Cortex of kidney (tissue), 1 donor: ENCODE measurements around the gene HIF3A.
"Not testable (repeated sequence)": the region's sequence is repeated elsewhere in the genome, so short reads cannot be mapped to it uniquely, and the experiment has no call there.

Source experiments
- DNase-seq: peaks from one replicate; lab custom pipeline; 2025; lab: John Stamatoyannopoulos, UW

HIF3A gene

DNA sequence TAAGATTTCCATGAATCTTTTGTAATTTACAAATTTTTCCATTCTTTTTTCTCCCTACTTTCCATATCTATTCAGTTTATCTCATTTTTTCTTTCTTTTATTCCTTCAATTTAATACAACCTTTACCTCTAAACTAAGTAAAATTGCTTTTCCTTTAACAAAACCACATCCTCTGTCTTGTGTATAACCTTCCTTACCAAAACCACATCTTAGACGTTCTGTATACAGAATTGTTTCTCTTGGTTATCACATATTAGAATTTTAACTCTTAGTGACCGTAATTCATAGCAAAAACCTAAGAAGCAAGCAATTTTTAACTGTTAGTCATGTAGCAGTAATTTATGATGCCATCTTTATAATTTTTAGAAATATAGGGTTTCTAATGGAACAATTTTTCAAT lies 65.1 kb downstream of the HIF3A start:
- DNase-seq, result no peak

DNA sequence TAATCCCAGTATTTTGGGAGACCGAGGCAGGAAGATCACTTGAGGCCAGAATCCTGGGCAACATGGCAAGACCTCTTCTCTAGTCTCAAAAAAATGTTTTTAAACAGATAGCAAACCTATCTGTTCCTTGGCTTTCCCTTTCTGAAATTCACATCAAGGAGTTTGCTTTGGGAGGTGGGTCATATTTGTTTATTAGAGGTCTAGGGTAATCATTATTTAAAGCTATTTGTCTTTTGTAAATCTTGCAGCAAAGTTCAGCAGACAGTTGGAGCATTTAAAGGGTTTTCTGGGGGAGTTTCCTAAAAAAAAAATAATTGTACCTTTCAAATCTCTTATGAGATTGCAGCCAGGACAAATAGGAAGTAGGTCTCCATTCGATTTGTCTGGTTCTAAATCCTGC lies 67.5 kb downstream of the HIF3A start:
- DNase-seq, result no peak

GRCh38 chr19:46365561-46365960 lies 68.7 kb downstream of the HIF3A start:
- DNase-seq, result no peak

DNA sequence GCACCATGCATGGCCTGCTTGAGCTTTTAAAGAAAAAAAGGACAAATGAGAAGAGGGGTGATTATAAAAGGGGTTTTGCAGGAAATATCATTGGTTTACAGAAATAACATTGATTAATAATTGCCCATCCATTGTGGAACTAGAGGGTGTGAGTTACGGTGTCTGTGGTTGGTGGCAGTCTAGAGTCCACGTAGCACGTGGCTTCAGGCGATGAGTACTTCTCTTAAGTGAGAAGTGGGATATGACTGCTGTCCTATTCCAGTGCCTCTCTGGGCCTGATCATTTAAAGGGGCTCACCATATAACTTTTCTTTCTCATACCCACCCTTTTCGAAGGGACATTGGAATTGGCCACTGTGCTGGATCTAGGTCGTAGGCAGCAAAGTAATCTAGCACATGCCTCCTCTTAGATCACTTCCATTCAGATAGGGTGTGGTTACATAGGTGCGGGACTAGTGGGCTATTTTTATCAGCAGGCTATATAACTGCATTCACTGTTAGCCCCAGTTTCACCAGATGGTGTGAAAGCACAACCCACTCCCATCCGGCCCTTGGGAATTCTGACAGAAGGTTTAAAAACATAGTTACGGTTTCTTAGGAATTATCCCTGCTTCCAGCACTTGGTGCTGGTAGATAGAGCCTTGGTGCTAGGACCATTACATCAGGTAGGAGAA lies 69.9 kb downstream of the HIF3A start:
- DNase-seq, result no peak

DNA sequence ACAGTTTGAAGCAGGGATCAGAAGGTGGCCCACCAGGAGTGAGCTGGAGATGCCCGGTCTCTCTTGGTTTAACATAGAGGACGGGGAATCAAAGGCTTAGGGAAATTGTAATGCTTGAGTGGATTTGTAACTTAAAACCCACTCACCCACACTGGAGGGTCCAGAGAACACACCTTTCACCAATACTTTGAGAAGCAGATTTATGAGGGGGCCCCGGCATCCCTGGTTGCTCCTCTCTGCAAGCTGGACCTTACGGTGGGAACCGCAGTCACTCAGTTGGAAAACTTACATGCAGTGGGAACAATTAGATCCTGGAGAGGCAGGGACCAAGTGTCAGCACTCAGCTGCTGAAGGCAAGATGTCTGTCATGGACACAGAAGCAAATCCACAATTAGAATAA lies 70.6 kb downstream of the HIF3A start:
- no peak for DNase-seq

- DNase-seq, result no peak
Measured at GRCh38 chr19:46368116-46368515, 71.3 kb downstream of the HIF3A start.

DNA sequence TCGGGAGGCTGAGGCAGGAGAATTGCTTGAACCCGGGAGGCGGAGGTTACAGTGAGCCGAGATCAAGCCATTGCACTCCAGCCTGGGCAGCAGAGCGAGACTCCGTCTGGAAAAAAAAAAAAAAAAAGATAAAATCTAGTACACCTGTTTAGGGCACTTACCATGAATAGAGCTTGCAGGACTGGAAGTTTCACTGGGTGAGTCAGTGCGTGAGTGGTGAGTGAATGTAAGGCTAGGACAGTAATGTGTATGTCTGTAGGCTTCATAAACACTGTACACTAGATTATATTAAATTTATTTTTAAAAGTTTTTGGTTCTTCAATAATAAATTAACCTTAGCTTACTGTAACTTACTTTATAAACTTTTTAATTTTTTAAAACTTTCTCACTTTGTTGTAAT lies 73.0 kb downstream of the HIF3A start:
- no peak for DNase-seq

DNA sequence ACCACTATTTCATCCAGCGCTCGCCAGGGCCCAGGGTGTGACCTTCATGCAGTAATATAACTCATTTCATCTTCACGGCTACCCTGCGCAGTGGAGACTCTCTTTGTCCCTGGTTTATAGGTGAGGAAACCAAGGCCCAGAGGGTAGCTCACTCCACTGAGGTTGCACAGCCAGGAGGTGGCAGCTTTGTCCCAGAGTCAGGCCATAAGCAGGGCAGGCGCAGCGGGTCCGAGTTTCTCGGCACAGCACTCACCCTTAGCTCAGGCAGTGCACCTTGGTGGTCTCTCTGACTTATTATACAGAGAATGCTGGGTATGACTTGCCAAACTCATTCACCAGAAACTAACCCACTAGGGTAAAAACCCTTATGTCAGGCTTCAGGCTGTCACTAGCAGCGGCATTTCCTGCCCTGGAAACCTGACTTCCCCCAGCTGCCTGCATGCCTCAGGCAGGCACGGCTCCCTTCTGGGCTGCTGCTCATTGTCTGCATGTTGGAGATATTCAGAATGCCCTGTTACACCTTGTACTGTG lies 74.6 kb downstream of the HIF3A start:
- DNase-seq, result no peak

- no peak for DNase-seq
Measured at GRCh38 chr19:46372901-46373490, 76.2 kb downstream of the HIF3A start.

DNA sequence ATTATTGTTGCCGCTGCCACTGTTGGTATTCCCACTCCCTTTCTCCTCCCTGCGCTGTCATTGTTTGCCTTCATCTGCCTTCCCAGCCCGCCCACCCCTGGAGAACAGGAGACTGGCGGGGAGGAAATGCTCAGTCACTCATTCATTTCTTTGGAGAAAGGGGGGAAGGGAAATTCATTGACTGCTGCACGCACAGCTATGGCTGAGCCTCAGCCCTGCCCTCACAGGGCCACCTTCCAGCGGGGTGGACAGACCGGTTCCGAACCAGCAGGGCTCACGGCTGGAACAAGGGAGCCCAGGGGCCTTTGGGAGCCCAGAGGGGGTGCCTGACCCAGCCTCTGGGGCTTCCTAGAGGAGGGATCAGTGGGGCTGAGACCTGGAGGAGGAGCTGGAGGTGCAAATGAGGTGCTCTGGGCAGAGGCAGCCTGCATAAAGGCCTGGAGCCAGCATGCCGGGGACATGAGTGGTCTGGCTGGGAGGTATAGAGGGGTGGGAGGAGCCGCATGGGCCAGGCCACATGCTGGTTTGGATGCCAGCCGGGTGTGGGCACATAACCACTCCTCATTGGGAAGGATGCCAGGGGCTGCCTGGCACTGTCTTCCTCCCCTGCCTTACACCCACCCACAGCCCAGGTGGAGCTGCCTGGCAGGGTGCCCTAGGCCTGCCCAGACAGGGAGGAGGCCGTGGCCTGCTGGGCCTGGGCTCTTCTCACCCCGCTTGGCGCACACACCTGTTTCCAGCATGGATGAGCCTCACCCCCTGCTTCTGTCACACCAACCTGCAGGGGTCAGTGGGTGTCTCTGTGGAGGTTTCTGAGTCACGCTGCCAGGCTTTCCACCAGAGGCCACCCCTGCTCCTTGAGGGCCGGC lies 76.9 kb downstream of the HIF3A start:
- DNase-seq, result no peak

GRCh38 chr19:46374536-46375475 lies 78.0 kb downstream of the HIF3A start:
- DNase-seq, result no peak

DNA sequence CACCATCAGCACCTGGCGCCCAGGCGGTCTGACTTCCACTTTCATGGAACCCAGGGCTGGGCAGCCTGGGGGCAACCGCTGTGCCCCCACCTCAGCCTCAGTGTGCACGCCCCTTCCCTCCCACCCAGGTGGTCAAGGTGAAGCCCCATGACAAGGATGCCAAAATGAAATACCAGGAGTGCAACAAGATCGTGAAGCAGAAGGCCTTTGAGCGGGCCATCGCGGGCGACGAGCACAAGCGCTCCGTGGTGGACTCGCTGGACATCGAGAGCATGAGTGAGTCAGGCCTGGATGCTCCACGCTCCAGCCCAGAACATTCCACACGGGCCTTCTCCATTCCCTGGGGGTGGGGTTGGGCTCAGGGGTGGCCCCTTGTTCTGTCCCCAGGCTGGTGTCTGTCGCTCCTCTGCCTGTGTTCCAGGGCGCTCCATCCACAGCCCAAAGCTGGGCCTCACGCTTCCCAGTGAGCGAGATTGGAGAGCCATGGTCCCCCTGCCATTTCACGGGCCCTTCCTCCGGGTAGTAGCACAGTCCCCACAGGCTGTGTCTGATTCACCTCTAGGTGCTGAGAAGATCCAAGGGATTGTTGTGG lies 78.7 kb downstream of the HIF3A start:
- not testable (repeated sequence) for DNase-seq

DNA sequence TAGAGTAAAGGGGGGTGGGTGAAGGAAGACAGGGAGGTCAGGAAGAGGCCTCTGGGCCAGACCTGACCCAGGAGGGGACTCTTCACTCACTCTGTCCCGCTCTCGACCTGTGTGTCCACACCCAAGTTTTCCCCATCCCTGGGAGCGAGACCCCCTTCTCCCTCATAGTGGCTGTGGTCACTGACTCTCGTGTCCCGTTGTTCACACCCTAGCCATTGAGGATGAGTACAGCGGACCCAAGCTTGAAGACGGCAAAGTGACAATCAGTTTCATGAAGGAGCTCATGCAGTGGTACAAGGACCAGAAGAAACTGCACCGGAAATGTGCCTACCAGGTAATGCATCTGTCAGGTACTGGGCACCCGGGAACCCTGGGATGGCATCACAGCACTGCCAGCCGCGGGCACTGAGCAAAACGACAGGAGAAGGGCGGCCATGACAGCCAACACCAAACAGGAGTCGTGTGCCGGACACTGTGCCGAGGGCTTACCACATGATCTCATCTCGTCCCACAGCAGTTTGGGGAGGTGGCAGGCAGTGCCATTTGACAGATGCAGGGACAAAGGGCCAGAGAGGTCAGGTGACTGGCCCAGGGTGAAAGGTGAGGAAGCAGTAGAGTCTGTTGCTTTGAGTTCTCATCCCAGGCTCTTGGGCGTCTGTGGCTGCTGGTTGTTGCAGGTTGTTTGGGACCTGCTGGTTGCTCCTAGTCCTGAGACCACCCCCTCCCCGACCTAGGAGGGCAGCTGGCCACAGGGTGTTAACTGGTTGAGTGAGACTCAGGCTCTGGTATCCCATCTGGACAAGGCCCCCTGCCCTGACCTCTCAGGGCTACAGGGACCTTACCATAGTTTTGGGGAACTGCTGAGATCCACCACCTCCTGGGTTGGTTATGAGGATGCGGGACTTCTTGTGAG lies 79.7 kb downstream of the HIF3A start:
- DNase-seq, result no peak

GRCh38 chr19:46378268-46378667 lies 81.4 kb downstream of the HIF3A start:
- no peak for DNase-seq

DNA sequence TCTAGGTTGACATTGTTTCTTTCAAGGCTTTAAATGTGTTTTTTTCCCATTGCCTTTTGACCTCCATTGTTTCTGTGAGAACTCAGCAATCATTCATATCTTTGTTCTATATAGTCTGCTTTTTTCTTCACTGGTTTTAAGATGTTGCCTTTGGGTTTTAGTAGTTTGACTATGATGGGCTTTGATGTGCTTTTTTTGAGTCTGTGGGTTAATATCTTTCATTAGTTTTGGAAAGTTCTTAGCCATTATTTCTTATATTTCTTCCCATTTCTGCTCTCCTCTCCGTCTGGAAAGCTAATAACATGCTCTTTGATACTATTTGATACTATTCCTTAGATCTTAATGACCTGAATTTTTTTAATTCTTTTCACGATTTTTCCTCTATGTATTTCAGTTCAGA lies 83.8 kb downstream of the HIF3A start:
- DNase-seq, result no peak

GRCh38 chr19:46381346-46381745 lies 84.5 kb downstream of the HIF3A start:
- no peak for DNase-seq

DNA sequence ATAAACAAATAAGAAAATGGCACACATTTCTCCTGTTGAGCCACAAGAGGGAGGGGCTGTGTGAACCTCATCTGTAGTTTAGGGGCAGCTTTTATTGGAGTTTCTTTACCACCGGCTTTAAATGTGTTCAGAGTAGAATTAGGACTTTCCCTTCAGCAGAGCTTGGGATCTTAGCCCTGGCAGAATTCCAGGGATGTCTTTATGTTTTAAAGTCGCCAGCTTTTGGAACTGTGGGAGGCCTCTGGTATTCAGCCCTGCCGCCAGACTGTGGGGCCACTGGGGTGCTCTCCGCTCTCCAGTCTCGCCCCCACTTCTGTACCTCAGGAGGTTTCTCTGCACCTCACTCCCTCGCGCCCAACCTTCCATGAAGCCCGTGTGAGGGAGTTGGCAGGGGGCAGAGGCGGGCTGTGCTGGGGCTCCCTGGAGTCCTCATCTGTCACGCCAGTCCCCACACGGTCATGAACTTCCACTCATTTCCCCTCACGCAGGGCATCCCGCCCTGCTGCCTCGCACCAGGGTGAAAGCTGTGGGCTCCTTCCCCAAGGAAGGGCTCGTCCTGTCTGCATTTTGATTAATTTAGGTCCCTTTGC lies 85.0 kb downstream of the HIF3A start:
- DNase-seq, result no peak

DNA sequence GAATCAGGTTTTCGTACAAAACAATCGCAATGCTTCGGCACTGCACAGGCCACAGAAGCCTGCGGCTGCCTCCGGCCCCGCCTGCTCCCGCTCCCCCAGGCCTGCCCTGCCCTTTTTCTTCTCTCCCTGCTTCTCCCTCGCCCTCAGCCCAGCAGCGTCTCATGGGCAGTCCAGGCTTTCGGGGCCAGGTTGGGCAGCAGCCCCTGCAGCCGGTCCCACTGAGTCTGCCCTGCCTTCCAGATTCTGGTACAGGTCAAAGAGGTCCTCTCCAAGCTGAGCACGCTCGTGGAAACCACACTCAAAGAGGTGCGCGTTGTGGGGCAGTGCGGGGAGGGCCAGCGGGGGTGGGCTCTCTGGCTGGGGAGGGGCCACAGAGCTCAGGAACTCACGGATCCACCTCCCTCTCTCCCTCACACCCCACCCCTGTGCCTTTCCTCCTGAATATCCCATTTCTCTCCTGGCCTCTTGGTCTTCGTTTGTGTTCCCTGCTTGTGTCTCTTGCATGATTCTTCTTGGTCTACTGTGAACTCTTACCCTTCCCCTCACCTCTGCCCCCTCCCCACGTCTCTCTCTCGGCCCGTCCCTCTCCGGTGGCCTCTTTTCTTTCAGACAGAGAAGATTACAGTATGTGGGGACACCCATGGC lies 86.5 kb downstream of the HIF3A start:
- no peak for DNase-seq

DNA sequence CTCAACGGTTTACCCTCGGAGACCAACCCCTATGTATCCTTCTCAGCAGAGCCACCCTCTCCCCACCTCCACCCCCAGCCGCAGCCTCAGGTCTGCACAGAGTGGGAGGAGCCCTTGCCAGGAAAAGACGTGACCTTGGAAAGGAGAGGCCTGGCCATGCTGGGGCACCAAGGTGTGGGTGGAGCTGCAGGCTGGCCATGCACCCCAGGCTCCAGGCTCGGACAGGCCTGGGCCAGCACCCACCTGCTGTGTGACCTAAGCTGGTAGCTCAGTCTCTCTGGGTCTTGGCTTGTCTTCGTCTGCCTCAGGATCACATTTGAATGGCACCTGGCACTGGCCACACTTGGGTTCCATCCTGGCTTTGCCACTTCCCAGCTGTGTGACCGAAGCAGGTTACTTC lies 87.0 kb downstream of the HIF3A start:
- DNase-seq, result no peak
